22Rv1 (cell line): ENCODE data around the gene RANBP17.

ENCODE experiments used
- H3K27ac ChIP-seq: fragments of 450-650 bp; 2 replicates; pipeline ENCODE4 v1.5.1; 2017
- ZFX ChIP-seq: fragments of 450-650 bp; IDR thresholded peaks from 2 replicates; pipeline ENCODE4 v1.6.1; 2017; ENCODE audit warnings: antibody characterized with exemption, borderline replicate concordance
- TF ChIP-seq, protein P1 (sequence below): fragments of 450-650 bp; IDR thresholded peaks from 2 replicates; pipeline ENCODE4 v1.5.1; 2017; ENCODE audit warnings: mild to moderate bottlenecking

The RANBP17 gene

DNA sequence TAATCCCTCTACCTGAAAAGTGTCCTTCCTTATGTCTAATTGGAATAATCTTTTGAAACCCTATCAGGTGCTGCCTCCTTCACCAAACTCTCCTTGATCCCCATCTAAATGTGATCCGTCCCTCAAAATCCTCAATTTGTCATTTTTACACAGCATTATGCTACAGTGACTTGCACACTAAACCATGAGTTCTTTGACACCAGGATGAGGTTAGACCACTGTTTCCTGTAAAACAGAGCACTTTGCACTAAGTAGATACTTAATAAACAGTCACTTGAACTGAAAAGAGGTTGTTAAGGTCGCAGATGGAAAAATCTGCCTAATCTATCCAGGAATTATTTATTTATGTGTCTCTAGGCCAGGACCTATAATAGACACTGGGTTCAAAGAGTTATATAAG is 403.0 kb downstream of the RANBP17 start:
- H3K27ac ChIP-seq: no peak overlapping the region
- TF ChIP-seq ZFX: no peak
- TF ChIP-seq, protein P1, sequence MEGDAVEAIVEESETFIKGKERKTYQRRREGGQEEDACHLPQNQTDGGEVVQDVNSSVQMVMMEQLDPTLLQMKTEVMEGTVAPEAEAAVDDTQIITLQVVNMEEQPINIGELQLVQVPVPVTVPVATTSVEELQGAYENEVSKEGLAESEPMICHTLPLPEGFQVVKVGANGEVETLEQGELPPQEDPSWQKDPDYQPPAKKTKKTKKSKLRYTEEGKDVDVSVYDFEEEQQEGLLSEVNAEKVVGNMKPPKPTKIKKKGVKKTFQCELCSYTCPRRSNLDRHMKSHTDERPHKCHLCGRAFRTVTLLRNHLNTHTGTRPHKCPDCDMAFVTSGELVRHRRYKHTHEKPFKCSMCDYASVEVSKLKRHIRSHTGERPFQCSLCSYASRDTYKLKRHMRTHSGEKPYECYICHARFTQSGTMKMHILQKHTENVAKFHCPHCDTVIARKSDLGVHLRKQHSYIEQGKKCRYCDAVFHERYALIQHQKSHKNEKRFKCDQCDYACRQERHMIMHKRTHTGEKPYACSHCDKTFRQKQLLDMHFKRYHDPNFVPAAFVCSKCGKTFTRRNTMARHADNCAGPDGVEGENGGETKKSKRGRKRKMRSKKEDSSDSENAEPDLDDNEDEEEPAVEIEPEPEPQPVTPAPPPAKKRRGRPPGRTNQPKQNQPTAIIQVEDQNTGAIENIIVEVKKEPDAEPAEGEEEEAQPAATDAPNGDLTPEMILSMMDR: no peak

DNA sequence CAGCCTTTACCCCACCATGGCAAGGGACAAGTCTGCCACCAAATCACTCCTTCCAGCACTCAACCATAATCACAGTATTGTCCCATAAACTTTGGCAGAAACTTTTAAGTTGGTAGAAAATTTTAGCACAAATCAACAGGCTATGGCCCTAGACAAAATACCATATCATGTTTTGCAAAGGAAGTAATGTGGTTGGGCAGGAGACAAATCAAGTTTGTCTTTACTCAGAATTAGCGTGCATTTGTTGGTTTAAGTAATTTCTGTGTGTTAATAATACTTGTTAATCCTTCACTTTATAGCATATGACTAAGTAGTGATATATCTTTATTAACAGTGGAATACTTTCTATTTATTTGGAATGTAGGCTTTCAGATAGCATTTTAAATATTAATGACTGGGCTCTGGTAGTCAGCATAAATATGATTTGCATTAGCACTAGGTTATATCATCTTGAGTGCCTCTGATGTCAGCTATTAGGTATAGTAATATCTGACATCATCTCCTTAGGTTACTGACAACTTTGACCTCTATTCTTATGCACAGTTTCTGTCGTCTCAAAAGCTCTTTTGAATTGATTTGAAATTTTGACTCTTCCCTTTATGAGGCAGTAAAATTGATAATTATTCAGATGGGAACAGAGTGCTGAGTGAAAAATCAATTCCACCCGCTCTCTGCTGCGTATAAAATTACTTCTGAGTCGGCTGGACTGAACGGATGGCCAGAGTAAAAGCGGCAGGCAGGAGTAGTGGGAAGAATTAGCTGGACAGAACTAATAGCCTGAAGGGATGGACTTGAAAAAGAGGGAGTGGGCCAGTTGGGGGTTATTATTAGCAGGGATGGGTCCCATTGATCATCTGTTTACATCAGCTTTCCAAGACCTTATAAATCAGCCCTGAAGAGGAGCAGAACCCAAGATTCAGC is 407.1 kb downstream of the RANBP17 start:
- TF ChIP-seq, protein P1: no peak
- TF ChIP-seq ZFX: no peak
- H3K27ac ChIP-seq: no peak overlapping the region

DNA sequence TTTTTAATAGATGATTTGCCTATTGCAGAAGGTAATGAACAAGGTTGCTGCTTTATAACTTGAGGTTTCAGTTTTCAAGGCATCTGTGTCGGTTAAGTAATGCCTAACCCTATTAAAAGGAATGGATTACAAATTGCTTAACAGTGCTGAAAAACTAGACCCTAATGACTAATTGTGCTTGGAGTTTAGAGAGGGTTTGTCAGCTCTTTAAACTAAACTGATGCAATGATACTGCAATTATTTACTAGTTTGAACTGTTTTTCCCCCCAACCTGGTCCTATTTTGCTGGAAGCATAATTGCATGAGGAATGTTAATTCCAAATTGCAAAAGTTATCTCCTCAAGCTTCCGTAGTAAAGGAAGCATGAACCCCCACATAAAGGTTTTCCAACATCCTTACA is 407.9 kb downstream of the RANBP17 start:
- H3K27ac ChIP-seq: no peak overlapping the region
- TF ChIP-seq, protein P1: no peak
- no peak for TF ChIP-seq ZFX

GRCh38 chr5:171270136-171270535 is 408.3 kb downstream of the RANBP17 start:
- no peak overlapping the region for H3K27ac ChIP-seq
- TF ChIP-seq, protein P1: no peak

- H3K27ac ChIP-seq: no peak overlapping the region
- TF ChIP-seq, protein P1: no peak
- TF ChIP-seq ZFX: no peak
Observed at GRCh38 chr5:171271798-171272197, 410.0 kb downstream of the RANBP17 start.

DNA sequence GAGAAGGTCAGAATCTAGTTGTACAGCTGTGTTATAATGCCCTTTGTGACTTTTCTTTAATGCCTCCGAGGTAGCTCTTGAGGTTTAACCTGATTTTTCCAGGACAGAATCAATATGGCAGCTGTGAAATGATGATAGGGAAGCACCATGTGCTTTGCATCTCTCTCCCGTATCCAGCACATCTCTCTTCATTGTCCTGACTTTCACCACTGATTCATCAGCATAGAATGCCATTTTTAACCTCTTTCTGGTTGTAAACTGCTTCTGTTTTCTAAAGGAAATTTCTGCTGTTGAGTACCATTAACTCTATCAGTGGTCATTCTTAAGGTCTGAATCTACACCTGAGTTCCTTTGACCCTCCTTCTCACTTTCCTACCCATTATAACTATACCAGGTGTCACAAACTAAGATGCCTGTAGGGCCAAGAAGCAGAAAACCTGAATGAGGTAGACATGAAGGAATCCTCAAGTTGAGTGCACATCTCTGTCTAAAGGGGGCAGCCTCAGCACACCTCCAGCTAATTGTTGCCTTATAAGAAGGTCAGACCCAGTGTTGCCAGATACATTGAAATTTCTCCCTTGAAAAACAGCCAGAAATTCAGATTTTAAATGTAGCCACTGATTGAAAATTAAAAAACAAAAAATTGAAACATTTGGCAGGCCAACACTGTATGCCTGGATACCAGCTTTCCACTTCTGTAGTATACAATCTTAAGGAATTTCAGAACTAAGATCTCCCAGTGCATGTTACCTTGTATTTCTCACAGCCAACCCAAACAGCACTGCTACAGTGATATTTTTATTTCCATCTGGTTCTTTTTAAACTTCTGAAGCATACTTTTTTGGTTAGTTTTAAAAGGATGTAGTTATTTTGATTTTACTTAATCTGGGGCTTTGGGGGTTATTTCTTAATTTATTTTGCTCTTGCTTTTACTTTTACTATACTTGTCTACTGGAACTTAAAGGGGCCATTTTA is 411.5 kb downstream of the RANBP17 start:
- TF ChIP-seq ZFX: no peak
- TF ChIP-seq, protein P1: peak; percentile 57
- H3K27ac ChIP-seq: no peak overlapping the region
